GM21717 (cell line): Measurements from ENCODE around the gene OMP.
"Not testable (repeated sequence)": the region's sequence is repeated elsewhere in the genome, so short reads cannot be mapped to it uniquely, and the experiment has no call there.

Experiments used
- ATAC-seq: cut with Tn5 transposase; IDR thresholded peaks from one replicate; pipeline ENCODE4 v1.9.1; 2021; ENCODE audit warnings: mild to moderate bottlenecking, moderate library complexity; ENCODE audit not compliant: unreplicated experiment

OMP gene

GRCh38 chr11:77085652-77086051, 17.0 kb upstream of the OMP start:
- no peak for ATAC-seq

- no peak for ATAC-seq
Measured at GRCh38 chr11:77086521-77087472, 15.8 kb upstream of the OMP start.

- no peak for ATAC-seq
Measured at GRCh38 chr11:77087723-77088225, 14.9 kb upstream of the OMP start.

GRCh38 chr11:77088236-77089003, 14.2 kb upstream of the OMP start:
- ATAC-seq: no peak

- no peak for ATAC-seq
Measured at GRCh38 chr11:77089004-77089545, 13.6 kb upstream of the OMP start.

- ATAC-seq: no peak
Measured at GRCh38 chr11:77090046-77090372, 12.6 kb upstream of the OMP start.

GRCh38 chr11:77090373-77091111, 12.1 kb upstream of the OMP start:
- no peak for ATAC-seq

- ATAC-seq: peak; percentile 76
Measured at GRCh38 chr11:77091146-77091940, 11.3 kb upstream of the OMP start.

GRCh38 chr11:77092382-77092781, 10.3 kb upstream of the OMP start:
- ATAC-seq: no peak

- no peak for ATAC-seq
Measured at GRCh38 chr11:77093056-77093891, 9.4 kb upstream of the OMP start.

- no peak for ATAC-seq
Measured at GRCh38 chr11:77093987-77094840, 8.4 kb upstream of the OMP start.

- no peak for ATAC-seq
Measured at GRCh38 chr11:77094841-77095365, 7.7 kb upstream of the OMP start.

- ATAC-seq: no peak
Measured at GRCh38 chr11:77095551-77096490, 6.8 kb upstream of the OMP start.

GRCh38 chr11:77096591-77097019, 6.0 kb upstream of the OMP start:
- no peak for ATAC-seq

- ATAC-seq: not testable (repeated sequence)
Measured at GRCh38 chr11:77097180-77097579, 5.5 kb upstream of the OMP start.

GRCh38 chr11:77100166-77101042, 2.2 kb upstream of the OMP start:
- no peak for ATAC-seq
